Measurements from ENCODE around the gene SIDT2. TPM values are rescaled to one million over a fixed set of nuclear protein-coding genes. Genes with fewer than 3 reads are reported as not detected.
"Not testable (repeated sequence)": the region's sequence is repeated elsewhere in the genome, so short reads cannot be mapped to it uniquely, and the experiment has no call there.

SIDT2 gene
- polyA plus RNA-seq: 10 to 100 TPM in 1 of 2 donors, 1 to 10 TPM in 1; 8.3 to 11.3 TPM

DNA sequence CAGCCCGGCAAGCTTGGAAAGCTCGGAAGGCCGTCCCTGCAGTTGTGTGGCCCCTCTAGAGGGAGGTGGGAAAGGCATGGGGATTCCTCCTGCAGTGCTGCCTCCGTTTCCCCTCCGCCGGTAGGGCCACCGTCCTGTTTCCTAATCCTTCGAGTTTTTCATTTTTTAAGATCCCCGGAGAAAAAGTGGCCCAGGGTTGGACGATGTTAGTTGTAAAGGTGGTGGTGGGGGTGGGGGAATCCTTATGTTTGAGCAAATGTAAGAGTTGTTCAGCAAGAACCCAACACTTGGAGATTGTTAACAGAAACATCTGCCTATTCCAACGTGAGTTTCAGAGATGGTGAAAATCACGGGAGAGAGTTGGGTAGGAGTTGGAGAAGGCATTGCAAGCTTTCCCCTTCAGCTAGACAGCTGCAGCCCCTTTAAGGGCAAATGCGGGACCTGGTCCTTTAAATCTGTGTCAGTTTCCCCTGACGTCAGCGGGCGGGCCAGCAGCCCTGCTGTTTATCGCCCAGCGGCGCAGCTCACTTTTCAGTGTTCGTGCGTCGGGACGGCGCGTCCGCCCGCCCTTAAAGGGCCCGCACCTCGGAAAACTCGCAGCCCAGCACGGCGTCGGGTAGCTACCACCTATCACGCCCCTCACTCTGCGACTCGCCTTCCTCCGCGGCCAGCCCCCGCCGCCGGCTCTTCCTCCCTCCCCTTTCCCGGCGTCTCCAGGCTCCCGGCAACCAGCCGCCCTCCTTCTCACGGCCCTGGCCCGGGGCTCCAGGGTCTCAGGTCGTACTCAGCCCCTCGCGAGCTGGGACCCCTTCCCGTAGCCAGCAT lies at the start of gene SIDT2:
SIDT2 (plus strand) TSS at position 534 of the 825 bp plus-strand sequence. CDS start 521 bp downstream, outside the sequence.
- Histone ChIP-seq H3K4me1 (ENCODE audit: control insufficient read depth in 2 of 2, insufficient read depth in 2 of 2, low read length in 1 of 2) (peaks cover 6 to 14% of the 10 kb centered on the region in 2 donors), H3K27me3 (ENCODE audit: control insufficient read depth in 1 of 2, insufficient read depth in 2 of 2, low read length in 2 of 2) (no peaks in the 10 kb centered on the region), H3K36me3 (ENCODE audit: control insufficient read depth in 2 of 2, insufficient read depth in 2 of 2, low read length in 1 of 2) (peaks cover 0 to 8% of the 10 kb centered on the region in 2 donors), H3K9me3 (ENCODE audit: control insufficient read depth in 2 of 2, insufficient read depth in 1 of 2, low read depth in 1 of 2, low read length in 1 of 2) (no peaks in the 10 kb centered on the region), H3K4me3 (ENCODE audit: low read depth in 1 of 2, low read length in 2 of 2) (peak within 1 kb of the TSS; percentile 80 to 94), H3K27ac (ENCODE audit: low read depth in 2 of 2, low read length in 1 of 2) (peak within 1 kb of the TSS; percentile 91 to 94)
- 1% methylated on average over 51 of the region's 51 CpGs for WGBS, 2 donors

DNA sequence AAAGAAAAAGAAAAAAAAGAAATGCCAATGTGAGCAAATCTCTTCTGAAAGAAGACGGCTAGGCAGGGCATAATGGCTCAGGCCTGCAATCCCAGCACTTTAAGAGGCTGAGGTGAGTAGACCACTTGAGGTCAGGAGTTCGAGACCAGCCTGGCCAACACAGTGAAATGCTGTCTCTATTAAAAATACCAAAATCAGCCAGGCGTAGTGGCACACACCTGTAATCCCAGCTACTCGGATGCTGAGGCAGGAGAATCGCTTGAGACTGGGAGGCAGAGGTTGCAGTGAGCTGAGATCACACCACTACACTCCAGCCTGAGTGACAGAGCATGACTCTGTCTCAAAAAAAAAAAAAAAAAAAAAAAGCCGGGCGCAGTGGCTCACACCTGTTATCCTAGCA lies 48.1 kb upstream of the SIDT2 start:
- H3K9me3 ChIP-seq (ENCODE audit: control insufficient read depth in 2 of 2, insufficient read depth in 1 of 2, low read depth in 1 of 2, low read length in 1 of 2); H3K4me1 ChIP-seq (ENCODE audit: control insufficient read depth in 2 of 2, insufficient read depth in 2 of 2, low read length in 1 of 2); H3K27ac ChIP-seq (ENCODE audit: low read depth in 2 of 2, low read length in 1 of 2); H3K27me3 ChIP-seq (ENCODE audit: control insufficient read depth in 1 of 2, insufficient read depth in 2 of 2, low read length in 2 of 2); H3K36me3 ChIP-seq (ENCODE audit: control insufficient read depth in 2 of 2, insufficient read depth in 2 of 2, low read length in 1 of 2); H3K4me3 ChIP-seq (ENCODE audit: low read depth in 1 of 2, low read length in 2 of 2): not testable (repeated sequence)
- 94 to 95% methylated on average over 5 to 7 of the region's 7 CpGs for WGBS, 2 donors

DNA sequence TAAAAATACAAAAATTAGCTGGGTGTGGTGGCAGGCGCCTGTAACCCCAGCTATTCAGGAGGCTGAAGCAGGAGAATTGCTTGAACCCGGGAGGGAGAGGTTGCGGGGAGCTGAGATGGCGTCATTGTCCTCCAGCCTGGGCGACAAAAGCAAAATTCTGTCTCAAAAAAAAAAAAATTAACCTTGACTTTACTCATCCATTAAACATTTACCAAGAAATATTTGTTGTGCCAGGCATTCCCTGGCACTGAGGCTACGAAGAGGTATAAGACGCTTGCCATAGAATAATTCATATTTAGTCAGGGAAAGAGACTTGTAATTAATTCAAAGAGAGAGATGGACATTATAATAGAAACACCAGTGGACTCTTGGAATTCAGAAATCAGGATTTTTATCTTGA lies 47.7 kb upstream of the SIDT2 start:
- Histone ChIP-seq H3K27ac (ENCODE audit: low read depth in 2 of 2, low read length in 1 of 2) (no peak overlapping the region), H3K27me3 (ENCODE audit: control insufficient read depth in 1 of 2, insufficient read depth in 2 of 2, low read length in 2 of 2) (no peaks in the 10 kb centered on the region), H3K4me1 (ENCODE audit: control insufficient read depth in 2 of 2, insufficient read depth in 2 of 2, low read length in 1 of 2) (no peaks in the 10 kb centered on the region), H3K4me3 (ENCODE audit: low read depth in 1 of 2, low read length in 2 of 2) (no peak overlapping the region), H3K36me3 (ENCODE audit: control insufficient read depth in 2 of 2, insufficient read depth in 2 of 2, low read length in 1 of 2) (no peaks in the 10 kb centered on the region), H3K9me3 (ENCODE audit: control insufficient read depth in 2 of 2, insufficient read depth in 1 of 2, low read depth in 1 of 2, low read length in 1 of 2) (no peaks in the 10 kb centered on the region)
- 91 to 93% methylated on average over 7 of the region's 7 CpGs for WGBS, 2 donors

DNA sequence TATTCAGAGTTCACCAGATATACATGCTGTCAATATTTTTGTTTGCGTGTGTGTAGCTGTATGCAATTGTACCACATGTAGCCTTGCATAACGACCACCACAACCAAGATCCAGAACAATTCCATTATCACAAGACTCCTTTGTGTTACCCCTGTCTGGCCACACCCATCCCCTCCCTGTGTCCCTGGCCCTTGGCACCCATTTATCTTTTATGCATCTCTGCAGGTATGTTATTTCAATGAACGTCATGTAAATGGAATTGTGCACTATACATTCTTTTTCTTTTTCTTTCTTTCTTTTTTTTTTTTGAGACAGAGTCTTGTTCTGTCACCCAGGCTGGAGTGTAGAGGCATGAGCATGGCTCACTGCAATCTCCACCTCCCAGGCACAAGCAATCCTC lies 44.1 kb upstream of the SIDT2 start:
- Histone ChIP-seq H3K4me3 (ENCODE audit: low read depth in 1 of 2, low read length in 2 of 2) (no peak overlapping the region), H3K36me3 (ENCODE audit: control insufficient read depth in 2 of 2, insufficient read depth in 2 of 2, low read length in 1 of 2) (no peaks in the 10 kb centered on the region), H3K27ac (ENCODE audit: low read depth in 2 of 2, low read length in 1 of 2) (no peak overlapping the region), H3K4me1 (ENCODE audit: control insufficient read depth in 2 of 2, insufficient read depth in 2 of 2, low read length in 1 of 2) (no peaks in the 10 kb centered on the region), H3K27me3 (ENCODE audit: control insufficient read depth in 1 of 2, insufficient read depth in 2 of 2, low read length in 2 of 2) (no peaks in the 10 kb centered on the region), H3K9me3 (ENCODE audit: control insufficient read depth in 2 of 2, insufficient read depth in 1 of 2, low read depth in 1 of 2, low read length in 1 of 2) (no peaks in the 10 kb centered on the region)
- WGBS, 2 donors: 70 to 74% methylated on average over 2 of the region's 3 CpGs

DNA sequence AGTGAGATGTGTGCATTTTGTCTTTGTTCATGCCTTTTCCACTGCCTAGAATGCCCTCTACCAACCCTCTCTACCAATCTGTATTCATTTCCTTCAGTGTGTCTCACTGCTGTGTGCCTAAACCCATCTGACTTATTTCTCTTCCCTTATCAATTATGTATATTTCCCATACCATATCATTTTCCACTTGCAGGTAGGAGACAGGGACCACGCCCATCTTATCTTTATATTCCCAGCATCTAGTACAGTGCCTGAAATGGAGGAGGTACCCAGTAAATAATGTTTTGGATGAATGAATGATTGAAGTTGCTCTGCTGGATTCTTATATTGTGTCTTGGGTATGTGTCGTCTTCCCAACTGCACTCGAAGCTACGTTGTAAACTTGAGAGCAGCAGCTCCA lies 43.6 kb upstream of the SIDT2 start:
- H3K27ac ChIP-seq (ENCODE audit: low read depth in 2 of 2, low read length in 1 of 2); H3K4me1 ChIP-seq (ENCODE audit: control insufficient read depth in 2 of 2, insufficient read depth in 2 of 2, low read length in 1 of 2); H3K27me3 ChIP-seq (ENCODE audit: control insufficient read depth in 1 of 2, insufficient read depth in 2 of 2, low read length in 2 of 2); H3K36me3 ChIP-seq (ENCODE audit: control insufficient read depth in 2 of 2, insufficient read depth in 2 of 2, low read length in 1 of 2); H3K4me3 ChIP-seq (ENCODE audit: low read depth in 1 of 2, low read length in 2 of 2); H3K9me3 ChIP-seq (ENCODE audit: control insufficient read depth in 2 of 2, insufficient read depth in 1 of 2, low read depth in 1 of 2, low read length in 1 of 2): not testable (repeated sequence)
- 77 to 90% methylated on average over 1 of the region's 4 CpGs for WGBS, 2 donors

DNA sequence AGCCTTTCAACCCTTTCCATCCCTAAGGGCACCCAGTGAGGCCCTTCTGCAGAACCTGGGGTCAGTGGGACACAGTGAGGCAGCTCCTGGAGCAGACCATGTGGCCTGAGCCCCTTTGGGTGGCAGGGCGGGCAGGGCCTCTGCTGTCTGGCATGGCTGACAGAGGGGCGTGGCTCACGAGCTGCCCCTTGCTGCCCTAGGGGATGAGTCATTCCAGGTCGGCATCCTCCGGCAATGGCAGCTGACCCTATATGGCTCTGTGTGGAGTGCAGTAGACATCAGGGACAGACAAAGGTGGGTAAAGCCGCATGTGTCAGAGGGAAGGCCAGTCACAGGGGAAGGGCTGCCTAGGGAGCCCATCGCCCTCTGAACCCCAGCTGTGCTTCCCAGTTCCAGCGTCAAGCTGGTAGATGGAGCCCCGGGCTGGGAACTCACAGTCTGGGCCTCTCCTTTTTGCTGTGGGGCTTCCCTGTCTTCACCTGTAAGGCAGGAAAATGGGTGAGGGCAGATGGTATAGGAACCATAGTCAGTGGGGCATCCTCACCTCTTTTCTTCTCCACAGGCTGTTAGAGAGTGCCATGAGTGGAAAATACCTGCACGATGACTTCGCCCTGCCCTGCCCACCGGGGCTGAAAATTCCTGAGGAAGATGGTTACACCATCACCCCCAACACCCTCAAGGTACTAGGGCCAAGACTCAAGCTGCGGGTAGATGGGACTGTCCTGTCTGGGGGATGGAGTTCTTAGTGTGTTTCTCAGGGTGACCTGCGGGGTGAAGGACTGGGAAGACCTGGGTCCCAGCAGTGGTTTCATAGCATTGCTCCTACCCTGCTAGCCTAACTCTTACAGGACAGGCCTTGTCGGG lies 41.1 kb upstream of the SIDT2 start:
- H3K4me1 ChIP-seq (ENCODE audit: control insufficient read depth in 2 of 2, insufficient read depth in 2 of 2, low read length in 1 of 2); H3K4me3 ChIP-seq (ENCODE audit: low read depth in 1 of 2, low read length in 2 of 2); H3K27ac ChIP-seq (ENCODE audit: low read depth in 2 of 2, low read length in 1 of 2); H3K27me3 ChIP-seq (ENCODE audit: control insufficient read depth in 1 of 2, insufficient read depth in 2 of 2, low read length in 2 of 2); H3K9me3 ChIP-seq (ENCODE audit: control insufficient read depth in 2 of 2, insufficient read depth in 1 of 2, low read depth in 1 of 2, low read length in 1 of 2); H3K36me3 ChIP-seq (ENCODE audit: control insufficient read depth in 2 of 2, insufficient read depth in 2 of 2, low read length in 1 of 2): not testable (repeated sequence)
- no CpG with 5 or more reads among the region's 15 CpGs for WGBS, 2 donors

DNA sequence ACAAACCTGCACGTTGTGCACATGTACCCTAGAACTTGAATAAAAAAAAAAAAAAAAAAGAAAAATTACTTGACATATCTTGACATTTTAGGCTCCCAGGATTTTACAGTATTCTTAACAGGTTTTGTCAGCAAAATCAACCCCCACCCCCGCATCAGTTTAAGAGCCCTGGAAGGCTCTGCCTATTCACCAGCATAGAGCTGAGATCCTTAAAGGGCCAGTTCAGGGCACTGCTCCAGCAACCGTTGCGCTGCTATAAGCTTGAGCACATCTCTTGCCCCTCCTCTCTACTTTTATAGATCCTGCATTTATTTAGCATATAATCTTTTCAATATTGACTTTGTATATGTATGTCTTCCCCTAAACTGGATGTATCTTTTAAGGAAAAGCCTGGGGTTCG lies 35.2 kb upstream of the SIDT2 start:
- WGBS, 2 donors: 5 to 7% methylated on average over 5 of the region's 5 CpGs
- H3K4me3 ChIP-seq (ENCODE audit: low read depth in 1 of 2, low read length in 2 of 2): peak overlapping the region; percentile 85 to 89

DNA sequence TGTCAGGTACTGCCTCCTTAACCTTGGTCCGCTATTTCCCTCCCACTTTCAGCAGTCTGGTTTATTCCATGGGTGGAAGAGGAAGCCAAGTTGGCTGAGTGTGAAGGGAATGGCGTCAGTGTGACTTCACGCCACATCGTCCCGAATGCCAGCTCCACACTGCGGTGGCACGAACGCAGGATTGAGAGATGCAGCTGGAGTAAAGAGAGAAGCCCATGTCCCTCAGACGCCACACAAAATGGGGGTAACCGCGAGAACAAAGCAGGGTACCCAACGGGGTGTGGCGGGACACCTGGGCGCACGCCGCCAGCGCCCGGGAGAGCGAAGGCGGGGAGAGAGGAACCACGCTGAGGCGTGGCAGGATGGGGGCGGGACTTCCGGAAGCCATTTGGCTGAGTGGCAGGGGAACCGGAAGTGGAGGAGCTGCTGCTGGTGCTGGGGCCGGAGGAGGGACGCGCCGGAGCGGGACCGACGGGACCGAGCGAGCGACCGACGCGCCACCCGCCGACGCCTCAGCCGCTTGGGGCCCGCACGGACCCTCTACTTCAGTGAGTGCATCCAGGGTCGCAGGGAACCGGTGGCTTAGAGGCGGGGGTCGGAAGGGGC lies 34.6 kb upstream of the SIDT2 start, which contains the start of gene PAFAH1B2:
PAFAH1B2 (plus strand) TSS at position 417 of the 606 bp plus-strand sequence. CDS start 8,161 bp downstream, outside the sequence.
- WGBS, 2 donors: 0% methylated on average over 42 to 48 of the region's 48 CpGs
- Histone ChIP-seq H3K36me3 (ENCODE audit: control insufficient read depth in 2 of 2, insufficient read depth in 2 of 2, low read length in 1 of 2) (peaks cover 0 to 7% of the 10 kb centered on the region in 2 donors), H3K27me3 (ENCODE audit: control insufficient read depth in 1 of 2, insufficient read depth in 2 of 2, low read length in 2 of 2) (no peaks in the 10 kb centered on the region), H3K27ac (ENCODE audit: low read depth in 2 of 2, low read length in 1 of 2) (peak within 1 kb of the TSS; percentile 96 to 98), H3K9me3 (ENCODE audit: control insufficient read depth in 2 of 2, insufficient read depth in 1 of 2, low read depth in 1 of 2, low read length in 1 of 2) (no peaks in the 10 kb centered on the region), H3K4me3 (ENCODE audit: low read depth in 1 of 2, low read length in 2 of 2) (peak within 1 kb of the TSS; percentile 85 to 89), H3K4me1 (ENCODE audit: control insufficient read depth in 2 of 2, insufficient read depth in 2 of 2, low read length in 1 of 2) (peaks cover 0 to 2% of the 10 kb centered on the region in 2 donors)

More for the DNA sequence above, 35.2 kb upstream of the SIDT2 start:
- peaks cover 0 to 7% of the 10 kb centered on the region in 2 donors for H3K36me3 ChIP-seq (ENCODE audit: control insufficient read depth in 2 of 2, insufficient read depth in 2 of 2, low read length in 1 of 2)
- peak overlapping the region; percentile 96 to 98 for H3K27ac ChIP-seq (ENCODE audit: low read depth in 2 of 2, low read length in 1 of 2)
- H3K4me1 ChIP-seq (ENCODE audit: control insufficient read depth in 2 of 2, insufficient read depth in 2 of 2, low read length in 1 of 2): peaks cover 0 to 2% of the 10 kb centered on the region in 2 donors
- H3K9me3 ChIP-seq (ENCODE audit: control insufficient read depth in 2 of 2, insufficient read depth in 1 of 2, low read depth in 1 of 2, low read length in 1 of 2): no peaks in the 10 kb centered on the region
- no peaks in the 10 kb centered on the region for H3K27me3 ChIP-seq (ENCODE audit: control insufficient read depth in 1 of 2, insufficient read depth in 2 of 2, low read length in 2 of 2)

All from esophagus (tissue), 2 donors.